Hematopoietic multipotent progenitor cell treated with erythropoietin and hydrocortisone succinate and interleukin-3 and kit ligand, for 4 days (in vitro differentiated cells): ENCODE measurements around the gene FAM181B.
"Not testable (repeated sequence)": the region's sequence is repeated elsewhere in the genome, so short reads cannot be mapped to it uniquely, and the experiment has no call there.

Experiments used
- DNase-seq: peaks from one replicate; pipeline ENCODE4 v3.0.0-alpha.2; 2015

Gene FAM181B

GRCh38 chr11:82732348-82732733 is 1.3 kb downstream of the FAM181B start:
- DNase-seq: no peak

- peak; percentile 4 for DNase-seq
Measured at GRCh38 chr11:82731691-82732277, 1.9 kb downstream of the FAM181B start.

- DNase-seq: no peak
Measured at GRCh38 chr11:82730754-82731153, 2.9 kb downstream of the FAM181B start.

GRCh38 chr11:82730286-82730685 is 3.4 kb downstream of the FAM181B start:
- DNase-seq: no peak

- no peak for DNase-seq
Measured at GRCh38 chr11:82724026-82724425, 9.6 kb downstream of the FAM181B start.

GRCh38 chr11:82722231-82722630 is 11.4 kb downstream of the FAM181B start:
- DNase-seq: no peak

GRCh38 chr11:82720267-82721065 is 13.2 kb downstream of the FAM181B start:
- DNase-seq: no peak

- DNase-seq: no peak
Measured at GRCh38 chr11:82719361-82720105, 14.1 kb downstream of the FAM181B start.

GRCh38 chr11:82718821-82719220 is 14.8 kb downstream of the FAM181B start:
- DNase-seq: no peak

GRCh38 chr11:82718307-82718706 is 15.4 kb downstream of the FAM181B start:
- peak; percentile 71 for DNase-seq

GRCh38 chr11:82714346-82715174 is 19.1 kb downstream of the FAM181B start:
- DNase-seq: no peak

DNA sequence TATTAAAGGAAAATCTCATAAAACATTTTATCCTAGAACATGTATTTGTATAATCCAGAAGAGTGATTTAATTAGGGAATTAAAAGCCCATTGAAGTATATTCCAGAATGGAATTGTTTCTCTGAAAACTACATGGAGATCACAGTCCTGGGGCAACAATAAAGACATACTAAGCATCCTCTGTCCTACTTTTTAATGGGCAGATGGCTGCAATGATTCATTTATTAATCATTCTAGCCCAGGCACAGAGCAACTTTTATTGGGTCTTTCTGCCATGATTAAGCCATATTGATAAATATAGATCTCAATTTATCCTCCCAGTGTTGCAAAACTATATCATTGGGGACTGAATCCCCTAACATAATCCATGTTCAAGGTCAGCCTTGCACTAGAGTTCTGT is 22.0 kb downstream of the FAM181B start:
- no peak for DNase-seq

GRCh38 chr11:82703796-82704195 is 29.9 kb downstream of the FAM181B start:
- DNase-seq: no peak

GRCh38 chr11:82703226-82703625 is 30.4 kb downstream of the FAM181B start:
- DNase-seq: no peak

DNA sequence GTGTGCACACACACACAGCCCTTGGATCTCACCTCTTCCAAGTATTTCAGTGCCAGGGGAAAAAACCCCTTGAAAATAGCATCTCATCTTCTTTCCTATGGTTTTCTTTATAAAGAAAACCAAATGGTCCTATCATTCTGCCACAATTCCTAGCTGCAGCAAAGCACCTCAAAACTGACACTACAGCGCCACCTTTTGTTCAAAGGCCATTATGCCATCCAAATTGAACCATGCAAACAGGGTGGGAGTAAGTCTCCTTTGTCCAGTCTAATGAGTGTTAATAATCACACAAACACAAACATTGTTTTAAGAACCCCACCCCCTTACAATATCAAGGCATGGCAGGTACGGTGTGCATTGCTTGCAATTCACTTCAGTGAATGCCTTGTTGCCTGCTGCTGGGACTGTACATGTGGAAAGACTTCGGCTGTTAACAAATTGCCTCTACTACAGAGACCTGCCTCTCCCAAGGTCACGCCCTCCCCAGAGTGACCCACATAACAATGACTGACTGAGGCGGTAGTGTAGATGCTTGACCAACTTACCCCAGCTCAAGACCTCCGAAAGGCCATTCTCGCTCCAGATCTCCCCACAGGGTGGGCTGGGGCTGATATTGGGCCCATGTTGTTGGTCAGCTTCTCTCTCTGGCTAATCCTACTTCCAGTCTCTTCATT is 31.7 kb downstream of the FAM181B start:
- peak; percentile 69 for DNase-seq

- DNase-seq: no peak
Measured at GRCh38 chr11:82698576-82699352, 34.9 kb downstream of the FAM181B start.

DNA sequence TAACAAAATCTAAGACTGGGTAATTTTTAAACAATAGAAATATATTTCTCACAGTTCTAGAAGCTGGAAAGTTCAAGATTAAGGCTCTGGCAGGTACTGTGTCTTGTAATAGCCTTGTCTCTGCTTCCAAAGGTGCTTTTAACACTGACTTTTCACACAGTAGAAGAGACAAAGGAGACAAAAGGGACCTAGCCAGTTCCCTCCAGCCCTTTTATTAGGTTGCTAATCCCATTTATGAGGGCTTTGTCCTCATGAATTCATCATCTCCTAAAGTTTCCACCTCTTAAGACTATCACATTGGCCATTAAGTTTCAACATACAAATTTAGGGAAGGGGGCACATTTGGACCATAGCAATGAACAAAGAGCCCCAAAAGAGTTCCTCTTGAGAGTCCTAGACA is 40.7 kb downstream of the FAM181B start:
- no peak for DNase-seq

GRCh38 chr11:82689347-82689746 is 44.3 kb downstream of the FAM181B start:
- not testable (repeated sequence) for DNase-seq

DNA sequence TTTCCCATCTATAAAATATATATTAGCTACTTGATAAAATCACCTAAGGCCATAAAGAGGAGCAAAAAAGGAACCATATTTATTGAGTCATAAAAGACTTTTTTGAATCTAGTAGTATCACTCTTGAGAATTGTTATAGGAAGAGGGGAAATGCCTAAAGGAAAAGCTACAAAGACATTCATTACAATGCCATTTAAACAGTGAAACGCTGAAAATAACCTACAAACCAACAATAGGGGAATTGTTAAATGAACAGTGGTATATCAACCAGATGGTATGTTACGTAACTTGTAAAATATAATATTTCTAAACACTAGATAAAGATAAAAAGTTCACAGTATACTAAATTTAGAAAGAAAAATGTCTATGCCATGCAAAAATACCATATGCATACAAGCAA is 47.5 kb downstream of the FAM181B start:
- DNase-seq: no peak

GRCh38 chr11:82683029-82683428 is 50.6 kb downstream of the FAM181B start:
- DNase-seq: no peak

GRCh38 chr11:82682003-82682751 is 51.5 kb downstream of the FAM181B start:
- DNase-seq: peak; percentile 86
